Endothelial cell of umbilical vein (primary cell): ENCODE data around the gene SCN10A.

Experiments
- CTCF ChIP-seq, 2 donors: IDR thresholded peaks; 1 replicate in 1 of 2; 2 replicates in 1 of 2; pipeline ENCODE4 v1.5.1; 2011; ENCODE audit warnings: low read length in 2 of 2, mild to moderate bottlenecking in 2 of 2, moderate library complexity in 2 of 2, control low read depth in 1 of 2, inconsistent platforms in 1 of 2, low read depth in 1 of 2; ENCODE audit not compliant: insufficient read depth in 1 of 2; ENCODE audit errors: extremely low read depth in 1 of 2
- EZH2 ChIP-seq: IDR thresholded peaks from 2 replicates; pipeline ENCODE4 v1.6.1; 2012; ENCODE audit warnings: borderline replicate concordance, low read depth, mild to moderate bottlenecking, moderate library complexity, low read length, inconsistent platforms; ENCODE audit not compliant: severe bottlenecking
- JUN ChIP-seq: IDR thresholded peaks from 2 replicates; pipeline ENCODE4 v1.6.1; 2011; ENCODE audit warnings: borderline replicate concordance, low read depth; ENCODE audit not compliant: insufficient read length, insufficient read depth
- MAX ChIP-seq: IDR thresholded peaks from 2 replicates; pipeline ENCODE4 v1.6.1; 2011; ENCODE audit not compliant: insufficient read depth, insufficient read length
- MYC ChIP-seq: IDR thresholded peaks from one replicate; pipeline ENCODE4 v1.6.1; 2011; ENCODE audit warnings: mild to moderate bottlenecking, low read depth, low read length
- POLR2A ChIP-seq: IDR thresholded peaks from 2 replicates; pipeline ENCODE4 v1.6.1; 2012; ENCODE audit warnings: low read depth, mild to moderate bottlenecking, control low read depth, low read length
- POLR2AphosphoS5 ChIP-seq: IDR thresholded peaks from 2 replicates; pipeline ENCODE4 v1.6.1; 2012; ENCODE audit warnings: low read depth, mild to moderate bottlenecking, control low read depth, low read length, moderate library complexity; ENCODE audit not compliant: insufficient read depth

GRCh38 chr3:38763569-38763968, 52.4 kb downstream of the SCN10A start:
- no peak for TF ChIP-seq POLR2A
- TF ChIP-seq CTCF (IDR thresholded peaks at IDR 0.05; ENCODE audit: extremely low read depth in 1 of 2, insufficient read depth in 1 of 2, low read depth in 1 of 2, low read length in 2 of 2): no peak
- TF ChIP-seq JUN: no peak
- TF ChIP-seq POLR2AphosphoS5: no peak
- TF ChIP-seq EZH2: no peak
- no peak for TF ChIP-seq MAX
- TF ChIP-seq MYC: no peak
